Caco-2 (cell line): ENCODE measurements around the gene CDK19. TPM values are rescaled to one million over a fixed set of nuclear protein-coding genes. Genes with fewer than 3 reads are reported as not detected.

Source experiments
- BruUV-seq: library from RNA; stranded (reverse); fragments of 400-500 nt; replicated peaks from 2 replicates; lab custom pipeline; 2021; lab: Mats Ljungman, UMichigan
- CTCF ChIA-PET: fragments of 300-600 bp; sonication (Branson Sonifier 250); formaldehyde crosslinking; loops from one replicate; lab custom pipeline; 2022; ENCODE audit warnings: antibody characterized with exemption; lab: Charles Lee
- POLR2A ChIA-PET: fragments of 300-600 bp; sonication (Branson Sonifier 250); formaldehyde crosslinking; loops from one replicate; lab custom pipeline; 2022; ENCODE audit warnings: antibody characterized with exemption; lab: Charles Lee
- DNase-seq, 2 experiments: peaks; one replicate each; pipeline versions ENCODE4 v3.0.0 to v3.0.0-alpha.2; 2020 to 2022
- H3K27me3 ChIP-seq: replicated peaks from 2 replicates; pipeline ENCODE4 v1.6.0; 2011; ENCODE audit warnings: low read length; ENCODE audit not compliant: control insufficient read depth, insufficient read depth
- H3K36me3 ChIP-seq: 2 replicates; pipeline ENCODE4 v1.5.1; 2011; ENCODE audit warnings: low read length; ENCODE audit not compliant: control insufficient read depth, insufficient read depth
- H3K4me1 ChIP-seq: fragments of 250-450 bp; sonication (Bioruptor Pico); 2 replicates; pipeline ENCODE4 v1.5.1; 2020; ENCODE audit warnings: mild to moderate bottlenecking
- H3K4me3 ChIP-seq: 2 replicates; pipeline ENCODE4 v1.5.1; 2011; ENCODE audit warnings: low read depth, mild to moderate bottlenecking, control low read depth, low read length
- H3K9me3 ChIP-seq: fragments of 250-450 bp; sonication (Bioruptor Pico); 2 replicates; pipeline ENCODE4 v1.5.1; 2020; ENCODE audit warnings: mild to moderate bottlenecking, moderate library complexity
- H3K27ac Mint-ChIP-seq: one replicate; pipeline ENCODE4 v1.8.0; 2022; ENCODE audit warnings: mixed read lengths; ENCODE audit not compliant: unreplicated experiment
- H3K27me3 Mint-ChIP-seq: one replicate; pipeline ENCODE4 v1.8.0; 2022; ENCODE audit warnings: mixed read lengths; ENCODE audit not compliant: insufficient read depth, unreplicated experiment
- H3K36me3 Mint-ChIP-seq: one replicate; pipeline ENCODE4 v1.8.0; 2022; ENCODE audit warnings: mild to moderate bottlenecking, mixed read lengths; ENCODE audit not compliant: insufficient read depth, unreplicated experiment
- H3K4me1 Mint-ChIP-seq: one replicate; pipeline ENCODE4 v1.8.0; 2022; ENCODE audit warnings: low read depth, mixed read lengths; ENCODE audit not compliant: unreplicated experiment
- H3K4me3 Mint-ChIP-seq: one replicate; pipeline ENCODE4 v1.8.0; 2022; ENCODE audit warnings: mild to moderate bottlenecking, moderate library complexity, mixed read lengths; ENCODE audit not compliant: unreplicated experiment
- H3K9me3 Mint-ChIP-seq: one replicate; pipeline ENCODE4 v1.8.0; 2022; ENCODE audit warnings: mixed read lengths; ENCODE audit not compliant: unreplicated experiment
- intact Hi-C: fragments of 100-400 bp; cut with micrococcal nuclease; formaldehyde crosslinking; loops from one replicate; pipeline ENCODE4 v1.10.0; 2022; ENCODE audit not compliant: unreplicated experiment
- total RNA-seq: library from RNA; stranded (reverse); gene quantifications from 2 replicates; pipeline ENCODE4 v1.2.3, GENCODE V29; 2022
- TF ChIP-seq, protein P1 (sequence below), 2 experiments: fragments of 200-600 bp in 1 of 2; IDR thresholded peaks; 1 replicate in 1 of 2; 2 replicates in 1 of 2; pipeline versions ENCODE4 v1.5.1 to v1.8.0; 2011 to 2022; ENCODE audit warnings: antibody characterized with exemption in 1 of 2, control low read depth in 1 of 2, inconsistent platforms in 1 of 2, low read depth in 1 of 2, low read length in 1 of 2, mild to moderate bottlenecking in 1 of 2, moderate library complexity in 1 of 2; ENCODE audit not compliant: insufficient read depth in 1 of 2, severe bottlenecking in 1 of 2, unreplicated experiment in 1 of 2

CDK19 gene
- total RNA-seq, 1 experiment from 2014 or later, result 24.6 TPM

DNA sequence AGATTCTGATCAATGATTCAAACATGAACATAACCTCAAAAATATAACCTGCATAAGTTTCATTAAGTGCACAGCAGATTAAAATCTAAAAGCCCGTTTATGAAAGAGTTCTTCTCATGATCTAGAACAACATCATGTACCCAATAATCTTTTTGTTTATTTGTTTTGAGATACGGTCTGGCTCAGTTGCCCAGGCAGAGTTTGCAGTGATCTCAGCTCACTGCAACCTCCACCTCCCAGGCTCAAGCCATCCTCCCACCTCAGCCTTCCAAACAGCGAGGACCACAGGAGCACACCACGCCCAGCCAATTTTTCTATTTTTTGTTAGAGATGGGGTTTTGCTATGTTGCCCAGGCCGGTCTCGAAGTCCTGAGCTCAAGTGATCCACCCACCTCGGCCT lies 149.7 kb downstream of the CDK19 start:
- intact Hi-C loops, result no loop called here
- H3K4me1 Mint-ChIP-seq, result peaks cover 5% of the 10 kb centered on the region
- H3K27ac Mint-ChIP-seq, result no peak overlapping the region
- H3K36me3 Mint-ChIP-seq, result peaks cover 5% of the 10 kb centered on the region
- H3K9me3 ChIP-seq, result no peaks in the 10 kb centered on the region
- no peak for DNase-seq
- ChIA-PET POLR2A (no interaction called here), CTCF (no interaction called here)
- no peaks in the 10 kb centered on the region for H3K27me3 Mint-ChIP-seq
- H3K4me3 ChIP-seq, result no peak overlapping the region
- TF ChIP-seq, protein P1, sequence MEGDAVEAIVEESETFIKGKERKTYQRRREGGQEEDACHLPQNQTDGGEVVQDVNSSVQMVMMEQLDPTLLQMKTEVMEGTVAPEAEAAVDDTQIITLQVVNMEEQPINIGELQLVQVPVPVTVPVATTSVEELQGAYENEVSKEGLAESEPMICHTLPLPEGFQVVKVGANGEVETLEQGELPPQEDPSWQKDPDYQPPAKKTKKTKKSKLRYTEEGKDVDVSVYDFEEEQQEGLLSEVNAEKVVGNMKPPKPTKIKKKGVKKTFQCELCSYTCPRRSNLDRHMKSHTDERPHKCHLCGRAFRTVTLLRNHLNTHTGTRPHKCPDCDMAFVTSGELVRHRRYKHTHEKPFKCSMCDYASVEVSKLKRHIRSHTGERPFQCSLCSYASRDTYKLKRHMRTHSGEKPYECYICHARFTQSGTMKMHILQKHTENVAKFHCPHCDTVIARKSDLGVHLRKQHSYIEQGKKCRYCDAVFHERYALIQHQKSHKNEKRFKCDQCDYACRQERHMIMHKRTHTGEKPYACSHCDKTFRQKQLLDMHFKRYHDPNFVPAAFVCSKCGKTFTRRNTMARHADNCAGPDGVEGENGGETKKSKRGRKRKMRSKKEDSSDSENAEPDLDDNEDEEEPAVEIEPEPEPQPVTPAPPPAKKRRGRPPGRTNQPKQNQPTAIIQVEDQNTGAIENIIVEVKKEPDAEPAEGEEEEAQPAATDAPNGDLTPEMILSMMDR (IDR thresholded peaks at IDR 0.05; ENCODE audit: insufficient read depth in 1 of 2, low read depth in 1 of 2, low read length in 1 of 2, severe bottlenecking in 1 of 2, unreplicated experiment in 1 of 2), result no peak
- no peaks in the 10 kb centered on the region for H3K9me3 Mint-ChIP-seq
- no peaks in the 10 kb centered on the region for H3K27me3 ChIP-seq
- H3K4me1 ChIP-seq, result 0 out of 2 replicates have a peak, but pooled peaks cover 4% of the 10 kb centered on the region
- no peak overlapping the region for H3K4me3 Mint-ChIP-seq
- H3K36me3 ChIP-seq, result no peaks in the 10 kb centered on the region
- no TSS peak for BruUV-seq

DNA sequence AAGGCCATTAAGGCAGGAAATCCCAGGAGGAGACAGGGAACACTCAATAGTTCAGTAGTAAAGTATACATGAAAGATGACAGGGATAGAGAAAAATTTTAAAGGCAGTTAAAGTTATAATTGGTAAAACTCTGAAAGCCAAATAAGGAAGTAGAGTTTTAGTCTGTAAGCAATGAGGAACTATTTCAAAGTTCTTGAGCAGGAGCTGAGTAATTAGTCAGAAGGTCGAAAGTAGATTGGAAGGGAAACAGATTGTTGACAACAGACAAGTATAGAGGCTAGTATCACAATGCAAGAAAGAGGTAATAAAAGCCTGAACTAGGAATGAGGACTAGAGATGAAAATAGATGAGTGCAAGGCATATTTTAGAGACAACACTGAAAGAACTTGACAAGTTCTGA lies 150.3 kb downstream of the CDK19 start:
- no peaks in the 10 kb centered on the region for H3K4me1 Mint-ChIP-seq
- no peaks in the 10 kb centered on the region for H3K27me3 ChIP-seq
- no peaks in the 10 kb centered on the region for H3K36me3 ChIP-seq
- no peak overlapping the region for H3K27ac Mint-ChIP-seq
- no peak overlapping the region for H3K4me3 ChIP-seq
- intact Hi-C loops, result no loop called here
- no peaks in the 10 kb centered on the region for H3K4me1 ChIP-seq
- H3K9me3 Mint-ChIP-seq, result no peaks in the 10 kb centered on the region
- H3K27me3 Mint-ChIP-seq, result no peaks in the 10 kb centered on the region
- no peak overlapping the region for H3K4me3 Mint-ChIP-seq
- no peaks in the 10 kb centered on the region for H3K9me3 ChIP-seq
- peaks cover 5% of the 10 kb centered on the region for H3K36me3 Mint-ChIP-seq
- TF ChIP-seq, protein P1 (IDR thresholded peaks at IDR 0.05; ENCODE audit: insufficient read depth in 1 of 2, low read depth in 1 of 2, low read length in 1 of 2, severe bottlenecking in 1 of 2, unreplicated experiment in 1 of 2), result no peak
- DNase-seq, result no peak
- ChIA-PET POLR2A (no interaction called here), CTCF (no interaction called here)
- BruUV-seq, result no TSS peak

DNA sequence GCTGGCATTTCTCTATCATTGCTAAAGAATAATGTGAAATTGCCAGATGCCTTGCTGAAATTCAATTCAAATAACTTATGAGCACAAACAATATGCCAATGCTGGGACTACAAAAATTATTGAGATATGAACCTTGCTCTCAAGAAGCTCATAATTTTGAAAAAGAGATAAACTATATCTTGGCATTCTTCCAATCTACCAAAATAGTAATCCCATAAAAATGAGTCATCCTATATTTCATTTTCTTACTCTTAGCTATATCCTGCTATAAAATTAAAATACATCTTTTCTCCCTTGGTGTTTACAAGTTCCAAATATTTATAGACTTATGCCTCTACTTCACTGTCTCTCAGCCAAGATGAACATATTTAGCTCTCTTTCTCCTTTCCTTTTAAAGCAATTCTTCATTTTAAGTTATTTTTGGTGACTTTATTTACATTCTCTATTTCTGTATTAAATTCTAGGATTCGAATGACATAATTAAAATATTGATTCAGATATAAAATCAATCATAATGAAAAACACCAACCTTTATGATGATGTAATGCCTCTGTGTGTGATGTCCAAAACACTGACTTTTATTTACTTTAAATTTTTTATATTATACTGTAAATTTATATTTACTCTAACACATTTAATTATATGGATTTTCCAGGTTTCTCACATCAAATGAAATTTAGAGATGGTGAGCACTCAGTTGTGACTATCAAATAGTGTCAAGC lies 152.6 kb downstream of the CDK19 start:
- no TSS peak for BruUV-seq
- no peaks in the 10 kb centered on the region for H3K27me3 Mint-ChIP-seq

More for the DNA sequence above, 152.6 kb downstream of the CDK19 start:
- ChIA-PET POLR2A (no interaction called here), CTCF (no interaction called here)
- intact Hi-C loops, result no loop called here
- Mint-ChIP-seq H3K4me3 (no peak overlapping the region), H3K36me3 (peaks cover 11% of the 10 kb centered on the region), H3K4me1 (no peaks in the 10 kb centered on the region), H3K9me3 (no peaks in the 10 kb centered on the region), H3K27ac (no peak overlapping the region)
- TF ChIP-seq, protein P1 (IDR thresholded peaks at IDR 0.05; ENCODE audit: insufficient read depth in 1 of 2, low read depth in 1 of 2, low read length in 1 of 2, severe bottlenecking in 1 of 2, unreplicated experiment in 1 of 2), result no peak
- DNase-seq, result no peak
- Histone ChIP-seq H3K9me3 (no peaks in the 10 kb centered on the region), H3K4me3 (no peak overlapping the region), H3K36me3 (0 out of 2 replicates have a peak, but pooled peaks cover 1% of the 10 kb centered on the region), H3K27me3 (no peaks in the 10 kb centered on the region), H3K4me1 (no peaks in the 10 kb centered on the region)
